HEK293 (cell line): ENCODE measurements around the gene ZNF543.
A peak's percentile ranks its signal among the peaks of the same experiment; 100 is the strongest.

ENCODE experiments used
- CTCF ChIP-seq: fragments of 450-650 bp; formaldehyde crosslinking; IDR thresholded peaks from 2 replicates; pipeline ENCODE4 v1.5.1; 2016; ENCODE audit warnings: missing biosample characterization, missing genetic modification characterization
- SETDB1 ChIP-seq: IDR thresholded peaks from one replicate; pipeline ENCODE4 v1.6.1; 2017; ENCODE audit warnings: mild to moderate bottlenecking, low read length, moderate library complexity, mixed read lengths; ENCODE audit not compliant: insufficient read length
- TRIM28 ChIP-seq: IDR thresholded peaks from 2 replicates; pipeline ENCODE4 v1.6.1; 2011; ENCODE audit warnings: low read length, control low read depth, borderline replicate concordance
- TSHZ1 ChIP-seq: fragments of 450-650 bp; formaldehyde crosslinking; IDR thresholded peaks from 2 replicates; pipeline ENCODE4 v1.5.1; 2016; ENCODE audit warnings: missing biosample characterization, missing genetic modification characterization, borderline replicate concordance
- YY1 ChIP-seq: fragments of 450-650 bp; formaldehyde crosslinking; IDR thresholded peaks from 2 replicates; pipeline ENCODE4 v1.5.1; 2018; ENCODE audit warnings: missing biosample characterization, missing genetic modification characterization
- ZNF2 ChIP-seq: fragments of 450-650 bp; formaldehyde crosslinking; IDR thresholded peaks from 2 replicates; pipeline ENCODE4 v1.5.1; 2016; ENCODE audit warnings: missing biosample characterization, missing genetic modification characterization
- ZNF292 ChIP-seq: fragments of 450-650 bp; formaldehyde crosslinking; IDR thresholded peaks from 2 replicates; pipeline ENCODE4 v1.5.1; 2016; ENCODE audit warnings: low read depth, missing biosample characterization, missing genetic modification characterization, borderline replicate concordance
- ZNF398 ChIP-seq: fragments of 450-650 bp; formaldehyde crosslinking; IDR thresholded peaks from 2 replicates; pipeline ENCODE4 v1.5.1; 2017; ENCODE audit warnings: missing biosample characterization, missing genetic modification characterization
- ZNF514 ChIP-seq: fragments of 450-650 bp; formaldehyde crosslinking; IDR thresholded peaks from 2 replicates; pipeline ENCODE4 v1.5.1; 2016; ENCODE audit warnings: missing biosample characterization, missing genetic modification characterization
- ZNF639 ChIP-seq: fragments of 450-650 bp; formaldehyde crosslinking; IDR thresholded peaks from 2 replicates; pipeline ENCODE4 v1.5.1; 2016; ENCODE audit warnings: missing biosample characterization, missing genetic modification characterization
- ZNF658 ChIP-seq: fragments of 450-650 bp; formaldehyde crosslinking; IDR thresholded peaks from 2 replicates; pipeline ENCODE4; 2016; ENCODE audit warnings: missing biosample characterization, missing genetic modification characterization
- ZNF776 ChIP-seq: fragments of 450-650 bp; formaldehyde crosslinking; IDR thresholded peaks from 2 replicates; pipeline ENCODE4 v1.5.0; 2017; ENCODE audit warnings: missing biosample characterization, missing genetic modification characterization, borderline replicate concordance
- ZNF777 ChIP-seq: fragments of 450-650 bp; formaldehyde crosslinking; IDR thresholded peaks from 2 replicates; pipeline ENCODE4 v1.5.1; 2017; ENCODE audit warnings: missing biosample characterization, missing genetic modification characterization, borderline replicate concordance
- ZNF830 ChIP-seq: fragments of 450-650 bp; IDR thresholded peaks from 2 replicates; pipeline ENCODE4 v1.5.0; 2018; ENCODE audit warnings: missing biosample characterization, missing genetic modification characterization, low read depth, mild to moderate bottlenecking, moderate library complexity

- TF ChIP-seq CTCF = peak; percentile 39
- no peak for TF ChIP-seq YY1 (tag by site-specific recombination)
- no peak for TF ChIP-seq TSHZ1 (tag by site-specific recombination)
- TF ChIP-seq ZNF398 (tag by site-specific recombination) = no peak
- TF ChIP-seq ZNF639 (tag by site-specific recombination) = no peak
- TF ChIP-seq SETDB1 = no peak
- no peak for TF ChIP-seq ZNF2
- TF ChIP-seq ZNF776 = no peak
- no peak for TF ChIP-seq ZNF658 (tag by site-specific recombination)
- TF ChIP-seq ZNF830 = no peak
- no peak for TF ChIP-seq ZNF292
- TF ChIP-seq ZNF777 (tag by site-specific recombination) = no peak
- TF ChIP-seq TRIM28 = no peak
- no peak for TF ChIP-seq ZNF514
Observed at GRCh38 chr19:57302727-57303401, 17.4 kb upstream of the ZNF543 start.
